ENCODE data around the gene MBNL2. TPM values are rescaled to one million over a fixed set of nuclear protein-coding genes. Genes with fewer than 3 reads are reported as not detected.

The MBNL2 gene
- total RNA-seq, 2 experiments from 2014 or later, result 15.8 to 16.1 TPM

DNA sequence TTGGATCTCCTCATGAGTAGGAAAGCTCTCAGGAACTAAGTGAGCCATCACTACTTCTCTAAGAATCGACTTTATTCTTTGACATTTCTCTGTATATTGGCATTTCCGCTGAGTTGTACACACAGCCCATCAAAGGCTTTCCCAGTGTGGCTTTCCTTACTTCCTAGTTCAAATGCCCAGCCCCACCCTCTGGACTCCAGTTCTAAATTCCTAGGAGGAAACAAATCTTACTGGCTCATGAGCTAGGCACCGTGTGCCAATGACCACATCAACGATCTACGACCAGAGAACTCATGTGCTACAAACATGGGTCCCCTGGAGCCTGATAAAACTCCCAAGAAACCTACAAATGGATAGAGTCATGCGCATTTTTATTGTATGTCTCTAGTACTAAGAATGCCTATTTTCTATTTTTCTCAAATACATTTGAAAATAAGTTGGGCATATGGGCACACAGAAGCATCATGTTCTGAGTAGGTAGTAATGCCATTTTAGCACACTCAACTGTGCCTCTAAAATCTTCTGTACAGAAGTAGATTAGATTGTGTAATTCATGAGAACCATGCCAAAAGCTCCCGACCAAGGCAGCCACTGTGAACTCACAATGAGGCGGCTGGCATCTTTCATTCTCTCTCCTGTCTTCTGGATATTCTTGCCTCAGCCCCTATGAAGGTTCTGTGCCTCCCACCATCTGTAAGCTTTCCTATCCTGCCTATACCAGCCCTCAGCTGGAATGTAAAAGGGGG is 201.3 kb downstream of the MBNL2 start:
- H3K4me1 Mint-ChIP-seq (ENCODE audit: low read depth), result no peaks in the 10 kb centered on the region
- no peak overlapping the region for H3K4me3 Mint-ChIP-seq
- CTCF ChIA-PET, result no interaction called here
- POLR2A ChIA-PET, result no interaction called here
- H3K9me3 Mint-ChIP-seq, result no peaks in the 10 kb centered on the region
- ATAC-seq (no peak), DNase-seq (no peak)
- H3K36me3 Mint-ChIP-seq (ENCODE audit: low read depth), result no peaks in the 10 kb centered on the region
- H3K27me3 Mint-ChIP-seq, result peaks cover 12% of the 10 kb centered on the region
- intact Hi-C loops (cut with micrococcal nuclease), result no loop called here
- TF ChIP-seq, protein P1, sequence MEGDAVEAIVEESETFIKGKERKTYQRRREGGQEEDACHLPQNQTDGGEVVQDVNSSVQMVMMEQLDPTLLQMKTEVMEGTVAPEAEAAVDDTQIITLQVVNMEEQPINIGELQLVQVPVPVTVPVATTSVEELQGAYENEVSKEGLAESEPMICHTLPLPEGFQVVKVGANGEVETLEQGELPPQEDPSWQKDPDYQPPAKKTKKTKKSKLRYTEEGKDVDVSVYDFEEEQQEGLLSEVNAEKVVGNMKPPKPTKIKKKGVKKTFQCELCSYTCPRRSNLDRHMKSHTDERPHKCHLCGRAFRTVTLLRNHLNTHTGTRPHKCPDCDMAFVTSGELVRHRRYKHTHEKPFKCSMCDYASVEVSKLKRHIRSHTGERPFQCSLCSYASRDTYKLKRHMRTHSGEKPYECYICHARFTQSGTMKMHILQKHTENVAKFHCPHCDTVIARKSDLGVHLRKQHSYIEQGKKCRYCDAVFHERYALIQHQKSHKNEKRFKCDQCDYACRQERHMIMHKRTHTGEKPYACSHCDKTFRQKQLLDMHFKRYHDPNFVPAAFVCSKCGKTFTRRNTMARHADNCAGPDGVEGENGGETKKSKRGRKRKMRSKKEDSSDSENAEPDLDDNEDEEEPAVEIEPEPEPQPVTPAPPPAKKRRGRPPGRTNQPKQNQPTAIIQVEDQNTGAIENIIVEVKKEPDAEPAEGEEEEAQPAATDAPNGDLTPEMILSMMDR (IDR thresholded peaks at IDR 0.05), result no peak
- H3K27ac Mint-ChIP-seq, result no peak overlapping the region

DNA sequence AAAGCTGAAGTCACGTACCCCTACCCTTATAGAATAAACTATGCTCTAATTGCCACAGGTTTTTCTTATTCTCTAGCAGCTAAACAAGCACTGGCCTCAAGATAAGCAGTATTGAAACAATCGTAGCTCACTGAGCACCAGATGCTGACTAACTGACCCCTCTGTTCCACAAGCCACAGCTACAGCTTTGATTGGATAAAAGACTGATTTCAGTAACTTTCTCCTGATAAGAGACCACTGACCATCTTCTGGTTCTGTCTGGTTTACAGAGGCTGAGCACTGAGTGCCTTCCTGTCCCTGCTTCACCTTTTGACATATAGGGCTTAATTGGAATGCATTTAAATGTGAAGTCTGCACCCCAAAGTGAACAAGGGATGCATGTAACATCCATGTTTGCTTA is 203.5 kb downstream of the MBNL2 start:
- Mint-ChIP-seq H3K4me3 (no peak overlapping the region), H3K4me1 (ENCODE audit: low read depth) (no peaks in the 10 kb centered on the region), H3K27me3 (peaks cover 12% of the 10 kb centered on the region), H3K9me3 (no peaks in the 10 kb centered on the region), H3K36me3 (ENCODE audit: low read depth) (no peaks in the 10 kb centered on the region), H3K27ac (no peak overlapping the region)
- CTCF ChIA-PET, result no interaction called here
- DNase-seq, result no peak
- POLR2A ChIA-PET, result no interaction called here
- TF ChIP-seq, protein P1 (IDR thresholded peaks at IDR 0.05), result no peak
- ATAC-seq, result no peak
- intact Hi-C loops (cut with micrococcal nuclease), result no loop called here

DNA sequence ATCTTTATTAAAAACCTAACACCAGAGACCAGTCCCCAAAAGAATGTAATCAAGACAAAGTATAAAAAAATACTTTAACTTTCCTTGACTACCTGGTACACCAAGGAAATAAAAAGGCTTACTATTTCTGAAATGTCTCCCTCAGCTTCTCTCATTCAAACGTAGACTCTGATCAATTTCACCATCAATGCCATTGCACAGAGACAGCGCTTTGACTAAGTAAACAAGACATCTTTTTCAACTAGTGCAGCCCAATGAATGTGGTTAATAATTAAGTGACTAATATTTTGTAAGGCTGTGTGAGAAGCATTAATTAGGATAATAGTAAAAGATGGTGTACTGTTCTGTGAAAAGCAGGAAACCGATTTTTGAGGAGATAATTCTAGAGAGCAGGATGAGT is 204.6 kb downstream of the MBNL2 start:
- no peaks in the 10 kb centered on the region for H3K36me3 Mint-ChIP-seq (ENCODE audit: low read depth)
- peaks cover 6% of the 10 kb centered on the region for H3K4me1 Mint-ChIP-seq (ENCODE audit: low read depth)
- DNase-seq (no peak), ATAC-seq (no peak)
- ChIA-PET CTCF (no interaction called here), POLR2A (no interaction called here)
- intact Hi-C loops (cut with micrococcal nuclease), result no loop called here
- TF ChIP-seq, protein P1 (IDR thresholded peaks at IDR 0.05), result no peak
- H3K4me3 Mint-ChIP-seq, result no peak overlapping the region
- no peak overlapping the region for H3K27ac Mint-ChIP-seq
- peaks cover 10% of the 10 kb centered on the region for H3K27me3 Mint-ChIP-seq
- no peaks in the 10 kb centered on the region for H3K9me3 Mint-ChIP-seq

DNA sequence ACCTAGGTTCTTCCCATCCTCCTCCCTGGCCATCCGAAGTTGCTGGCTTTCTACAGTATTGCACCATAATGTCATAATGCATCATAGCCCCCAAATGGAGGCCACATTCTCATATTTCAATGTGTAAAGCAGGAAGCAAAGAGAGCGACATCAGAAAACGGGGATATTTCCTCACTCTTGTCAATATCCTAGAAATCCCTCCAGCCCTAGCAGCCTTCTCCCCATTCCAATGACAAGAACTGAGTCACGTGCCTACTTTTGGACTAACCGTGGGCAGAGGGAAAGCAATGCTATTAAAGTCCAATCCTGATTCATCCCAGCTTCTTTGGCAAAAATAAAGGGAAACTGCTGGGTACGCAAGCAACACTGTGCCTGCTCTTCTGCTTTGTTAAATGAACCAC is 207.5 kb downstream of the MBNL2 start:
- ChIA-PET CTCF (no interaction called here), POLR2A (no interaction called here)
- intact Hi-C loops (cut with micrococcal nuclease), result loop anchor here (10.0 kb wide), 2 partner anchors 205 to 545 kb away; partner anchors contain the start of gene MBNL2
- Mint-ChIP-seq H3K9me3 (no peaks in the 10 kb centered on the region), H3K27me3 (peaks cover 9% of the 10 kb centered on the region), H3K4me1 (ENCODE audit: low read depth) (peaks cover 7% of the 10 kb centered on the region), H3K36me3 (ENCODE audit: low read depth) (no peaks in the 10 kb centered on the region), H3K4me3 (no peak overlapping the region), H3K27ac (no peak overlapping the region)
- no peak for DNase-seq
- no peak for ATAC-seq
- TF ChIP-seq, protein P1 (IDR thresholded peaks at IDR 0.05), result no peak

DNA sequence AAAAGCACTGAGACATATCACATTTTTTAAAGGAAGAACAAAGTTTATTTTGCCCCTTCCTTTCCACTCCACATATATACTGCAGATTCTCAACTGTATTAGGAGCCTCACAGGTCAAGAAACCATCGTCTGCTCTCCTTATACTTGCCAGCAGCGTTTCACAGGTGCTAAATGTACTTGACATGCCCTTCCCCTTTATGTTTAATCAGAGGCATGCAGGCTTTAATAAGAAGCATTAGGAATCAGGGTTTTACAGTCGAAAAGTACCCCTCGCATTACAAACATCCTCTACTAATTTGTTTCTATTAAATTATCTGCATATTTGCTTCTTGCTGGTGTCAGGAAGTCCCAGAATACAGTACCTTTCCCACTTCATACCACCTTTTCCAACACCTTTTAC is 208.2 kb downstream of the MBNL2 start:
- DNase-seq (no peak), ATAC-seq (no peak)
- Mint-ChIP-seq H3K27me3 (peaks cover 6% of the 10 kb centered on the region), H3K4me1 (ENCODE audit: low read depth) (peaks cover 10% of the 10 kb centered on the region), H3K27ac (no peak overlapping the region), H3K9me3 (no peaks in the 10 kb centered on the region), H3K36me3 (ENCODE audit: low read depth) (no peaks in the 10 kb centered on the region), H3K4me3 (no peak overlapping the region)
- TF ChIP-seq, protein P1 (IDR thresholded peaks at IDR 0.05), result no peak
- intact Hi-C loops (cut with micrococcal nuclease), result loop anchor here (10.0 kb wide), 2 partner anchors 205 to 545 kb away; partner anchors contain the start of gene MBNL2
- ChIA-PET POLR2A (no interaction called here), CTCF (no interaction called here)
